Measurements from ENCODE around the gene MEDAG. TPM values are rescaled to one million over a fixed set of nuclear protein-coding genes. Genes with fewer than 3 reads are reported as not detected.

The MEDAG gene
- total RNA-seq, 6 experiments from 2014 or later, result 0.24 to 0.44 (median 0.30) TPM; not detected in 3

DNA sequence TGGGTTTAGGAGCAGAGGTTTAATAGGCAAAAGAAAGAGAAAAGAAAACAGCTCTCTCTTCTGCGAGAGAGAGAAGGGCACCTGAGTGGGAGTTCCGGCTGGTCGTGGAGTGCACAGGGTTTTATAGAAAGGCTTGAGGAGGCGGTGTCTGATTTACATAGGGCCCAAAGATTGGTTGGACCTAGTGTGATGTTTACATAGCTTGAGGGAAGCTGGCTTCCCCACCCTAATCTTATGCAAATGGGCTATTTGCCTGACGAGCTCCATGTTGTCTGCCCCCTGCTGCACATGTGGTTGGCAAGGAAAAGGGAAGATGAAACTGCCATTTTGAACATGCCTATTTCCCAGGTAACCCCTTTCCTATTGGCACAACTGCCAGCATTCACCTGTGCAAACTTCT lies 21.5 kb upstream of the MEDAG start:
- H3K4me3 ChIP-seq, result no peak overlapping the region
- intact Hi-C loops (cut with DNase I), result no loop called here
- DNase-seq (no peak), ATAC-seq (no peak)
- TF ChIP-seq, protein P1, sequence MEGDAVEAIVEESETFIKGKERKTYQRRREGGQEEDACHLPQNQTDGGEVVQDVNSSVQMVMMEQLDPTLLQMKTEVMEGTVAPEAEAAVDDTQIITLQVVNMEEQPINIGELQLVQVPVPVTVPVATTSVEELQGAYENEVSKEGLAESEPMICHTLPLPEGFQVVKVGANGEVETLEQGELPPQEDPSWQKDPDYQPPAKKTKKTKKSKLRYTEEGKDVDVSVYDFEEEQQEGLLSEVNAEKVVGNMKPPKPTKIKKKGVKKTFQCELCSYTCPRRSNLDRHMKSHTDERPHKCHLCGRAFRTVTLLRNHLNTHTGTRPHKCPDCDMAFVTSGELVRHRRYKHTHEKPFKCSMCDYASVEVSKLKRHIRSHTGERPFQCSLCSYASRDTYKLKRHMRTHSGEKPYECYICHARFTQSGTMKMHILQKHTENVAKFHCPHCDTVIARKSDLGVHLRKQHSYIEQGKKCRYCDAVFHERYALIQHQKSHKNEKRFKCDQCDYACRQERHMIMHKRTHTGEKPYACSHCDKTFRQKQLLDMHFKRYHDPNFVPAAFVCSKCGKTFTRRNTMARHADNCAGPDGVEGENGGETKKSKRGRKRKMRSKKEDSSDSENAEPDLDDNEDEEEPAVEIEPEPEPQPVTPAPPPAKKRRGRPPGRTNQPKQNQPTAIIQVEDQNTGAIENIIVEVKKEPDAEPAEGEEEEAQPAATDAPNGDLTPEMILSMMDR (IDR thresholded peaks at IDR 0.05), result no peak
- no peak for TF ChIP-seq POLR2A (IDR thresholded peaks at IDR 0.05)
- H3K27ac ChIP-seq, result no peak overlapping the region
- 84% methylated on average over 4 of the region's 5 CpGs for WGBS (ENCODE audit: insufficient coverage, low coverage, low lambda C conversion rate, missing lambda C conversion rate)
- H3K36me3 ChIP-seq, result no peaks in the 10 kb centered on the region
- H3K4me1 ChIP-seq, result no peaks in the 10 kb centered on the region
- H3K27me3 ChIP-seq, result no peaks in the 10 kb centered on the region
- H3K9me3 ChIP-seq, result no peaks in the 10 kb centered on the region

DNA sequence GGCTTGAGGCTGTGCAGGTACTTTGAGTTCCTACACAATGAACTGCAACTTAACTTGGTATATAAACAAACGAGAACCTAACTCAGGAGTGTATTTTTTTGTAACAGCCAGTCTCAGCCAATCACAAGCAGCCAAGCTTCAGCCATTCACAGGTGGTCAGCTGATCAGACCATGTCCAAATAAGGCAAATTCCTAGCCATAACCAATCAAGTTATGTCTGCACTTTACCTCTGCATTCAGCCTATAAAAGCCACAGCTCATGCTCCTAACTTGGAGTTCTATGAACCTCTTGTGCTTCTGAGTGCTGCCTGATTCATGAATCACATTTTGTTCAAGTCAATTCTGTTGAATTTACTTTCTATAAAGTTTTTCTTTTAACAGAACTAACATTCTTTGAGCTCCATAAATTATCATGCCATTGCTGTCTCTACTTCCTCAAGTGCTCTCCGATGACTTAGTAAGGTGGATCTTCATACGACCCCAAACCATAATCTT lies 16.8 kb upstream of the MEDAG start:
- no peak for DNase-seq
- no peak overlapping the region for H3K4me3 ChIP-seq
- H3K4me1 ChIP-seq, result no peaks in the 10 kb centered on the region
- intact Hi-C loops (cut with DNase I), result no loop called here
- H3K36me3 ChIP-seq, result no peaks in the 10 kb centered on the region
- no peak overlapping the region for H3K27ac ChIP-seq
- WGBS (ENCODE audit: insufficient coverage, low coverage, low lambda C conversion rate, missing lambda C conversion rate), result 81% methylated on average over 3 of the region's 3 CpGs
- no peaks in the 10 kb centered on the region for H3K27me3 ChIP-seq
- no peak for ATAC-seq
- H3K9me3 ChIP-seq, result no peaks in the 10 kb centered on the region
- TF ChIP-seq, protein P1 (IDR thresholded peaks at IDR 0.05), result no peak
- no peak for TF ChIP-seq POLR2A (IDR thresholded peaks at IDR 0.05)

GRCh38 chr13:30892966-30893365 lies 13.1 kb upstream of the MEDAG start:
- H3K4me1 ChIP-seq, result no peaks in the 10 kb centered on the region
- H3K9me3 ChIP-seq, result no peaks in the 10 kb centered on the region
- no peak for ATAC-seq
- WGBS (ENCODE audit: insufficient coverage, low coverage, low lambda C conversion rate, missing lambda C conversion rate), result 28% methylated on average over 6 of the region's 6 CpGs
- H3K27me3 ChIP-seq, result no peaks in the 10 kb centered on the region
- TF ChIP-seq, protein P1 (IDR thresholded peaks at IDR 0.05), result no peak
- no peak for TF ChIP-seq POLR2A (IDR thresholded peaks at IDR 0.05)
- H3K36me3 ChIP-seq, result no peaks in the 10 kb centered on the region
- H3K27ac ChIP-seq, result no peak overlapping the region
- DNase-seq, result no peak
- no peak overlapping the region for H3K4me3 ChIP-seq
- intact Hi-C loops (cut with DNase I), result no loop called here

DNA sequence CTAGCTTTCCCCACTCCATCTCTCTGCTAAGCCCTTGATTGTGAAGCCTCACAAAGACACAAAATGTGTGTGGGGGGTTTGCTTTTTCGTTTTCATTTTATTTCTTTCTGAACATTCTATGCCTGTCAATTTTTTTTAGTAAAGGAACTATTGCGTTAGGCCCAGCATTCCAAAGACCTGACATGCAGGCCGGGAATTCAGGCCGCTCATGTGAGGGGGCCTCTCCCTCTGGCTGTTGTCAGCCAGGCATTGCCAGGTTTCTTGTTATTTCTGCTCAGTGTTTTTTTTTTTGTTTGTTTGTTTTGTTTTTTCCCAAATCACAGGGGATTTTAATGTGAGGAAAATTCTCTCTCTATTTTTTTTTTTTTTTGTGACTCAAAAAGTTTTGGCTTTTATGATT lies 10.3 kb upstream of the MEDAG start:
- Histone ChIP-seq H3K27ac (no peak overlapping the region), H3K27me3 (no peaks in the 10 kb centered on the region), H3K4me1 (no peaks in the 10 kb centered on the region), H3K36me3 (no peaks in the 10 kb centered on the region), H3K4me3 (no peak overlapping the region), H3K9me3 (no peaks in the 10 kb centered on the region)
- TF ChIP-seq POLR2A (IDR thresholded peaks at IDR 0.05), result no peak
- TF ChIP-seq, protein P1 (IDR thresholded peaks at IDR 0.05), result no peak
- no peak for ATAC-seq
- DNase-seq, result no peak
- WGBS (ENCODE audit: insufficient coverage, low coverage, low lambda C conversion rate, missing lambda C conversion rate), result 55% methylated on average over 4 of the region's 4 CpGs
- intact Hi-C loops (cut with DNase I), result no loop called here

GRCh38 chr13:30898070-30898469 lies 8.0 kb upstream of the MEDAG start:
- TF ChIP-seq, protein P1 (IDR thresholded peaks at IDR 0.05), result no peak
- no peak for TF ChIP-seq POLR2A (IDR thresholded peaks at IDR 0.05)
- intact Hi-C loops (cut with DNase I), result no loop called here
- DNase-seq (no peak), ATAC-seq (no peak)
- Histone ChIP-seq H3K27me3 (no peaks in the 10 kb centered on the region), H3K4me1 (no peaks in the 10 kb centered on the region), H3K4me3 (no peak overlapping the region), H3K27ac (no peak overlapping the region), H3K9me3 (no peaks in the 10 kb centered on the region), H3K36me3 (no peaks in the 10 kb centered on the region)

All from right lobe of liver (tissue), 6 donors.